Left hindlimb (tissue), 1 donor: ENCODE data around the gene TDRD7.

ENCODE experiments used
- DNase-seq: peaks from one replicate; pipeline ENCODE4 v3.0.0-alpha.2; 2018

TDRD7 gene, protein sequence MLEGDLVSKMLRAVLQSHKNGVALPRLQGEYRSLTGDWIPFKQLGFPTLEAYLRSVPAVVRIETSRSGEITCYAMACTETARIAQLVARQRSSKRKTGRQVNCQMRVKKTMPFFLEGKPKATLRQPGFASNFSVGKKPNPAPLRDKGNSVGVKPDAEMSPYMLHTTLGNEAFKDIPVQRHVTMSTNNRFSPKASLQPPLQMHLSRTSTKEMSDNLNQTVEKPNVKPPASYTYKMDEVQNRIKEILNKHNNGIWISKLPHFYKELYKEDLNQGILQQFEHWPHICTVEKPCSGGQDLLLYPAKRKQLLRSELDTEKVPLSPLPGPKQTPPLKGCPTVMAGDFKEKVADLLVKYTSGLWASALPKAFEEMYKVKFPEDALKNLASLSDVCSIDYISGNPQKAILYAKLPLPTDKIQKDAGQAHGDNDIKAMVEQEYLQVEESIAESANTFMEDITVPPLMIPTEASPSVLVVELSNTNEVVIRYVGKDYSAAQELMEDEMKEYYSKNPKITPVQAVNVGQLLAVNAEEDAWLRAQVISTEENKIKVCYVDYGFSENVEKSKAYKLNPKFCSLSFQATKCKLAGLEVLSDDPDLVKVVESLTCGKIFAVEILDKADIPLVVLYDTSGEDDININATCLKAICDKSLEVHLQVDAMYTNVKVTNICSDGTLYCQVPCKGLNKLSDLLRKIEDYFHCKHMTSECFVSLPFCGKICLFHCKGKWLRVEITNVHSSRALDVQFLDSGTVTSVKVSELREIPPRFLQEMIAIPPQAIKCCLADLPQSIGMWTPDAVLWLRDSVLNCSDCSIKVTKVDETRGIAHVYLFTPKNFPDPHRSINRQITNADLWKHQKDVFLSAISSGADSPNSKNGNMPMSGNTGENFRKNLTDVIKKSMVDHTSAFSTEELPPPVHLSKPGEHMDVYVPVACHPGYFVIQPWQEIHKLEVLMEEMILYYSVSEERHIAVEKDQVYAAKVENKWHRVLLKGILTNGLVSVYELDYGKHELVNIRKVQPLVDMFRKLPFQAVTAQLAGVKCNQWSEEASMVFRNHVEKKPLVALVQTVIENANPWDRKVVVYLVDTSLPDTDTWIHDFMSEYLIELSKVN

DNA sequence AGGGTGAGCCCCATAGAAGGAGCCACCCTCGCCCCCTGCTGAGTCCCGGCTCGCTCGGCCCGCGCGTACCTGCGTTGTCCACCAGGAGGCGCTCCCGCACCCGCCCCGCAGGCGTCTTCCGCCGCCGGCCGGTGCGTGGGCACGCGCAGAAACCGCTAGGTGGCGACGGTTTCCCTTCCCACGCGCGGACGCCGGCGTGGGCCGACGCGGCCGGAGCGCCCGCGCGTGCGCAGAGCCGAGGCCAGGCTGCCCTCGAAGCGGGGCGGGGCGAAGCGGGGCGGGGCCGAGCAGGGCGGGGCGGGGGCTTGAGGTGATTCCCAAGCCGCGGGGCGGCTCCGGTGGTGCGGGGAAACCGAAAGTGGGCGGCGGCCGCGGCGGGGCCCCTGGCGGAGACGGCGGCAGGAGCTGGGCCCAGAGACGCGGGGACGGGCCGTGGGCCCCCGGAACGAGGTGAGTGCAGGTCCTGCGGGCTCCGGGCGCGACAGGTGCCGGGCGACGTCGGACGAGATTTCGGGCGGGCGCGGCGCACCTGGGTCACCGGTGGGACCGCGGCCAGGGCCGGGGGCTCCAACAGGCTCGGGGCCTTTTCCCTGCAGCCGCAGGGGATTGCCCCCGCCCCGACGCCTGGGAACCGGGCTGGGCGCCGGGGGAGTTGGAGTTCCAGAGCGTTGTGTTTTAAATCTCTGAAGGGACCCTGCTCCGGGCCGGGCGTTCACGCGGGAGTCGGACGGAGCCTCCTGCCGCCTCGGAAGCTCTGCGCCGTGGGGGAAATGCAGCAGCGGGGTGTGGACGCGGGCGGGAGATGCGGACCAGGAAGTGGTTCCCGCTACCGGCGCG, at the start of gene TDRD7:
TDRD7 (plus strand) TSS at position 308 of the 837 bp plus-strand sequence. CDS start 16,370 bp downstream, outside the sequence.
- peak; percentile 83 for DNase-seq

DNA sequence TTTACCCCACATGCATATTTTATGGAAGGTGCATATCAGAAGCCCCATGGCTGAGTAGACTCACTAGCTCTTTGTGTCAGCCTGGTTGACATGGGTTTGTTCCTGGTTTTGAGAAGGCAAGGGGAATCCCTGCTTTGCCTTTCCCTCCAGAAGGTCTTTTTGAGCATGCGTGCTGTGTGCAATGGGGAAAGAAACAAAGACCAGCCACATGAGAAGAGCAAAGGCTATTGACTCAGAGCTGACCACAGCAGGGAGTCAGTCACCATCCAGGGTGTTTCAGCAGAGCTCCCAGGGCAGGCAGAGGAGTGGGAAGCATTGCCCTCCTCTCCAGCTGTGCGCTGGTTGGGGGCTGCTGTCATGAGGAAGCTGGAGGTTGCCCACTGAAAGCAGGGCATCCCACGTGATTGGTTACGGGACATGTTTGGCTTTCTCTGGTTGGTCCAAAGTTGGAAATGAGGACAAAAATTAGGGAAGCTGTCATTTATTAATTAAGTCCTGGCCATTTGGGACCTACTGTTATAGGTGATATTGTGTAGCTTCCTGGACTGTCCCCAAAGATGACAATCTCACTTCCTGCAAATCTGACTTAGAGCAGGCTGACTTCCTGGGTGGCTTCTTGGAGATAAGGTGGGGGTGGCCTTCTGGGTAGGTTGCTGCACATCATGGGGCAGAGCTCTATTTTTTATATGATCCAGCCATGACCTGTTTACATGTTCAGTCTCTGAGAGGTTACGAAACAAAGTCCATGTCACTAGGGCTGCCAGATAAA, 48.9 kb upstream of the TDRD7 start:
- DNase-seq, result no peak

DNA sequence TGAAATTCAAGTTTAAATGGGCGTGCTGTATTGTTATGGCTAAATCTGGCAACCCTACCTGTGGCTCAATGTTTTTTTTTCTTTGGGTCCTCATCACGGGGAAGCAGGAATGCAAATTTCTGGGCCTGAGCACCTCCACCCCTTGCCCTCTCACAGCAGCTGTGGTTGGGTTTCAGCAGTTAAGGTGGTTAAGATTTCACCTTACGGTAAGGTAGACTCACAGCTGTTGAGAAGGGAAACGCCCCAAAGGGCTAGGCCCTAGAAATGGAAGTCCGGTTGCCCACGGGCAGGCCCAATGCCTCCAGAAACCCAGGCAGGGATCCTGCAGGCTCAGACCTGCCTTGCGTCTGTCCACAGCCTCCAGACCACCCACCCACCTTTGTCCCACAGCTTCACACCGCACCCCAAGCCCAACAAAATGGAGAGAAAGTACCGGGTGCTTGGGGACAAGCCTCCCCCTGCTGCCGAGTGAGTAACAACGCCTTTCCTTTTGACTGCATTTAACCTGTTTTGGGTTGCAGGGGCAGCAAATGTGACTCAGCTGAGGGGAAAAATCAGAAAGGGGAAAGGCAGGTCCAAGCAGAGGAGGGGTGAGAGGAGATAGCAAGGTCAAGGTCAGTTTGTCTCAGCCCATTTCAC, 48.1 kb upstream of the TDRD7 start:
- DNase-seq, result no peak

DNA sequence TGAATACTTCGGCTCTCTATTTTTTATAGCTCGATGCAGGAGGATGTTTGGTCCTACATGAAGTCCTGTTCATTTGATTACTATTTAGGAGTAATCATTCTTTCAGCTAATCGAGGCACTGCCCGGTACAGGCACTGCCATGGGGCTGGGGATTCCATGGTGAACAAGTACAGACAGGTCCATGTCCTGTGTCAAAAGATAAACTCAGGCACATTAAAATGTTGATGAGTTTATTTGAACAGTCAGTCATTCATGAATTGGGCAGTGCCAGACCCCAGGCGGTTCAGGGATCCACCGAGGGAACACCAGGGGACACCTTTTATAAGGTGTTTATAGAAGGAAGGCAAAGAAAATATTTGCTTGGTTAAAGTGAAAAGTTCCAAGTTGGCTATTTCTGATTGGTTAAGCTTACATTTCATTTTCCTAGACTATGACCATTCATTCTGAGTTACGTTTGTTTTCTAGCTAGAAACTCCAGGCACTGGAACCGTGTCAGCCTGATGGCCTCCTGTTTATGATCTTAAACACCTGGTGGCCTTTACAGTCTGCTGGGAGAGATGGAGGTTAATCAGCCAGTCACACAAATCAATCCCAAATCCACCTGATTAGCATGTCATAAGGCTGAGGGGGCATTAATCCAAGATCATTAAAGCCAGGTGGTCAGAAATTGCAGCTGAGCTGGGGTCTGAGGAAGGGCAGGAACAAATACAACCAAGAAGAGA, 47.0 kb upstream of the TDRD7 start:
- no peak for DNase-seq

DNA sequence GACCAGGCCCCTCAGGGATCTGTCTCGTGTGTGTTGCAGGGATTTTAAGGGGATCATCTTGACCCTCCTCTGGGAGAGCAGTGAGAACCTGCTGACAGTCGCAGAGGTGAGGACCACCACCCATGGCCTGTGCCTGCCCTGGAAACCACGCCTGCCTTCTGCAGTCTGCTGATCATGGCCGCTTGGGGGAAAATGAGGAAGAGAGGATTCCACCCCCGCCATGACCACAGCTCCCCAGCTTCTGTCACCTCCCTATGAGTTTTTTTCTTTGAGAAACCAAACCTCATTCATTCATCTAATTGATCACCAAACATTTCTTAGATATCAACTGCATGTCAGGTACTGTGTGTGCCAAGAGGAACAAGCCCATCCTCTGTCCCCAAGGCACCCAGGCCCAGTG, 46.3 kb upstream of the TDRD7 start:
- DNase-seq, result no peak

DNA sequence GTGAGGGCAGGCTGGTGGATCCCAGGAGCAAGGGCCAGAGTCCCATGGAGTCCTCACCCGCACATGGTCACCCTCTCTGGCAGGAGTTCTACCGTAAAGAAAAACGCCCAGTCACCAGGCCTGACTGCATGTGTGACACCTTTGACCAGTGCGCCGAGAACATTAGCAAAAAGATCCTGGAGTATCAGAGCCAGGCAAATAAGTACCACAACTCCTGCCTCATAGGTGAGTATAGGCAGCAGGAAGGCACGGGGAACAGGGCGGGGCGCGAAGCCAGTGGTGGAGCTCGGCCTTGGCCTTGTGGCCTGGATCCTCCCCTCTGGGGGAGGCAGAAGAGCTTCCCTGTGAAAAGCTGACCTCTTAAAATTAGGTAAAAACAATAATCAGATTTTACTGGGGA, 45.4 kb upstream of the TDRD7 start:
- no peak for DNase-seq

DNA sequence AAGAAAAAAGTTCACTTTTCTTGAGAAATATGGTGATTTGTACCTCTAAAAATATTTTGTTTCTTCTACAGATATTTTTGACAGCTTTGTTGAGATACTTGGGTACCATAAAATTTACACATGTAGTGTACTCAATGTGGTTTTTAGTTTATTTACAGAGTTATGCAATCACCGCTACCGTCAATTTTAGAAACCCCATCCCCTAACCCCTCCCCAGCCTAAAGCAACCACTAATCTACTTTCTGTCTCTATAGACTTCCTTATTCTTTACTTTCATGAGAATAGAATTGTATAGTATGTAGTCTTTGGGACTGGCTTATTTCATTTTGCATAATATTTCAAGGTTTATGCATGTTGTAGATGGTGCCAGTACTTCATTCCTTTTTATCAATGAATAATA, 45.0 kb upstream of the TDRD7 start:
- DNase-seq, result no peak

DNA sequence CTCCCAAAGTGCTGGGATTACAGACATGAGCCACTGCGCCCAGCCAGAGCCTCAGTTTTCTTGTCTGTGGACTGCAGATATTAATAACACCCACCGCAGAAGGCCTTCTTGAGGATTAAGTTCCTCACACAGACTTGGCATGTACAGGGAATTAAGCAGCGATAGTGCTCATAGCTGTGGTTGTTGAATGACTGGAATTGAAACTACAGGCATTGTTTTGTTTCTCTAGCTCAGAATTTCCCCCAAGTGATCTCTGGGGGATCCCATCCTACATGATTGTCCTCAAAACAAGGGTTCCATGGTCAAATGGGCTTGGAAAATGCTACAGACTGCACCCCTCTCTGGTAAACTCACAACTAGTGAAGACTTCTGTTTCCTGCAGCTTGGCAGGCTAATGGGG, 44.2 kb upstream of the TDRD7 start:
- no peak for DNase-seq

DNA sequence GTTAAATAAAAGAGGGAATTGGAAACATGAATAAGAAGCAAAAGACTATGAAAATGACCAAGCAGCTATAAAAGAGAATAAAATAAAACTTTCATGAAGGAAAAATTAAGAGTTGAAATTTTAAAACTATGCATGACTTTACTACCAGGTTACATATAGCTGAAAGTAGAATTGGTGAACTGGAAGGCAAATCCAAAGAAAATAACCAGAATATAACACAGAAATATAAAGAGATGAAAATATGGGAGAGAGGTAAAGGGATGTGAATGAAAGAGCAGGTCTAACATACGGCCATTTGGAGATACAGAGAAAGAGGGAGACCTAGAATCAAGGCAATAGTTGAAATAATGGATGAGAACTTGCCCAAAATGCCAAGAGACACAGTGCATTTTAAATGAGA, 42.9 kb upstream of the TDRD7 start:
- DNase-seq, result no peak

DNA sequence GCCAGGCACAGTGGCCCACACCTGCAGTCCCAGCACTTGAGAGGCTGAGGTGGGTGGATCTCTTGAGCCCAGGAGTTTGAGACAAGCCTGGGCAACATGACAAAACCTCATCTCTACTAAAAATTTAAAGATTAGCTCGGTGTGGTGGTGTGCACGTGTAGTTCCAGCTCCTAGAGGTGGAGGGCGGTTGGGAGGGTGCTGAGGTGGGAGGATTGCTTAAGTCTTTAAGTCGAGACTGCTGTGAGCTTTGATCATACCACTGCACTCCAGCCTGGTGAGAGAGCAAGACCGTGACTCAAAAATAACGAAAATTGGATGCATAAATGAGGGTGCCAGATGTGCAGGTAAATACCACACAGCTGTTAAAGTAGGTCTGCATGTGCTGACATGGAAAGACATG, 39.3 kb upstream of the TDRD7 start:
- DNase-seq, result no peak

DNA sequence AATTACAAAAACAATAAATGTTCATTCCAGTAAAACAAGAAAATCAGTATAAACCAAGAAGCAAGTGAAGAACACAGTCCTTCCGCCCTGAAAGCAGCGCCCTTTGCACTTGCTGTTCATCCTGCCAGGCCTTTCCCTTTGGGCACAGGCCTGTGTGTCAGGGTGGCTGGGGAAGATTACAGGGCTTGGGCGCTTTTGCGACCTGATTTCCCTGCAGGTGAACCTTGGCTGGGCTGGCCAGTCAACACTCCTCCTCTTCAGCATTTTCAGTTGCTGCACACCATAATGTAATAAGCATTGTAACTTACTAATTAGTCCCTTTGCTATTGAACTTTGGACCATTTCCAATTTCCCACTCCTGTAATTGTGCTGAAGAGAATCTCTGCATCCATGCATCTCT, 38.6 kb upstream of the TDRD7 start:
- DNase-seq, result no peak

DNA sequence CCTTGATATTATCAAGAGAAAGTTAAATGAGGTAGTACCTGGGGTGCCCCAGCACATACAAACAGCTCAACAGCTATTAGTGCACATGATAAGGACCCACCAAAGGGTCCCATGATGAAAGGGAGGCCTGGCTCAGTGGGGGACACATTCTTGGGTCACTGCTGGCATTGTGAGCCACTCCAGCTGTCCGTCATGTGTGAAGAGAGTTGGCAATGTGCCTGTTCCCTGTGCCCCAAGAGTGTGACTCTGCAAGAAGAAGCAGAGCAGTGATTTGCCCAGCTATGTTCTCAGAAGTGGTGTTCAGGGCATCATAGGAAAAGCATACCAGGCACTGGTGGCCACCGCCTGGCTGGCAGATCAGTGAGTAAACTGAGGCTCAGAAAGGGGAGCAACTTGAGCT, 37.1 kb upstream of the TDRD7 start:
- DNase-seq, result no peak

DNA sequence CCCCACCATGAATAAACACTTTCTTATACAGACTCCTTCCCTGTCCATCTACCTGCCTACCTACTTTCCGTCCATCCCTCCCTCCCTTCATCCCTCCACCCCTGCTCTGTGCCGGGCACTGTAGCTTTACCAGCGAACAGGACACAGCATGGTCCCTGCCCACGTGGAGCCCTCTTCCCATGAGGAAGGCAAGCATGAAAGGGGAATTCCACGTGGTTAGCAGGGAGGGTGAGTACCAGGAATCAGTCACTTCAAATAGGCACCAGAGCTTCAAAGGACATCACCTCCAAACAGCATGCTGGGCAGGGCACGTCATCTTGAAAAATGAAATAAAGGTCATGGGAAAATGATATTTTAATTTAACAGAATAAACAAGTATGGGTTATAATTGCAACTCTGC, 35.0 kb upstream of the TDRD7 start:
- no peak for DNase-seq

DNA sequence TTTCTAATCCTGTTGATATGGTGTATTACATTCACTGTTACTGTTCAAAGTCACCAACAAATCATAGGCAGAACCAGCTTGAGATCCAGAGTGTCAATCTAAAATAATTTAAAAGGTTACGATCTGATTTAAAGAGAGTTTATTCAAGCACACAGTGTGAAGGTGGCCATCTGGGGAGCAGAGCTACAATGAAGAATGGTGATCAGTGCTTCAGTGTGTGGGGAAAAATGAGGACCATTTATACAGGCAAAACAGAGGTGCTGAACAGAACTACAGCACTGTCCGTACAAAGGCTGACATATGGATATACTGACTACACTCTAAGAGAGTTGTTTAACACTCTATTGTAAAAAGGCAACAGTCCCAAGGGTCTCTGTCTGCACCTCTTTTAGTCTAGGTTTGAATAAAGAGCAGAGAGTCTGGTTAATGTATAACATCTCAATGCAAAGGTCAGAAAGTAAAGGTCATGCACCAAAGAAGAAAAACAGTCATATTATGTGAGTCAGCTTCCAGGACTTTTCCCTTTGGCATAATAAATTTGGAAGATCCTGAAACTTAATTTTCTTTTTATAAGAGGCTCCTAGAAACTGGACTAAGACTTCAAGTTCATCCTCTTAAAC, 29.7 kb upstream of the TDRD7 start:
- DNase-seq, result no peak

DNA sequence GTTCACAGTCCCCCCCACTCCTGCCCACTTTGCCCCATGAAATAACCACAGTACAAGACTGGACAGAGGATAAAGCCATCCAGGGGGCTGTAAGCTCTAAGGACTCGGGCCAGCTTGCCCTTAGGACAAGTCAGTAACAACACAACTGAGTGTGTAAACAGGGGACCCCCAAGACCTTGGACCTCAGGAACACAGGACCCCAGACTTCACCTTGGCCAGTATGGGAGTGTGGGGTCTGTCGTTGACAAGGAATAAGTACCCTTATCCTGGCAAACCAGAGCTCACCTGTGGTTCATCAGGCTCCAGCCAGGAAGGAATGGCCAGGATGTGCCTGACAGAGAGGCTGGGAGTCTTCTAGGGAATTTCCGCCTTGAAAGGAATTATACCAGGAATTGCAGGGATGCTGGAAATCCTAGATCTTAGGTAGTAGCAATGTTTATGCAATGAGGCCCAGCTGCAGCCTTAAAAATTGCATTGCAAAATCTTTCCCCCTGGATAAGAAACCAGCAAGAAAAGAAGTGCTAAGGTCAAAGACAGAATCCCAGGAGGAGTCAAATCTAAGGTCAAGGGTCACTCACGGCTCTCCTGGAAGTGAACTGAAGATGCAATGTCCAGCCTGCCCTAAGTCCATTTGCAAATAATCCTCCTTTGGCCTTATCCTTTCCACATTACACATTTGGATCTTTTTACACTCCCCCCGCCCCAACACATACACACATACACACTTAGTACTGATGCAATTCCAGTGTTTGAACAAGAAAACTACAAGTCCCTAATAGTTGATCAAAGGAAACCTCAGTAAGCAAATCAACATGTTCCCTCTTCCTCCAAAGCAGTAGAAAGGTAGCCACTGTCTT, 27.3 kb upstream of the TDRD7 start:
- no peak for DNase-seq

DNA sequence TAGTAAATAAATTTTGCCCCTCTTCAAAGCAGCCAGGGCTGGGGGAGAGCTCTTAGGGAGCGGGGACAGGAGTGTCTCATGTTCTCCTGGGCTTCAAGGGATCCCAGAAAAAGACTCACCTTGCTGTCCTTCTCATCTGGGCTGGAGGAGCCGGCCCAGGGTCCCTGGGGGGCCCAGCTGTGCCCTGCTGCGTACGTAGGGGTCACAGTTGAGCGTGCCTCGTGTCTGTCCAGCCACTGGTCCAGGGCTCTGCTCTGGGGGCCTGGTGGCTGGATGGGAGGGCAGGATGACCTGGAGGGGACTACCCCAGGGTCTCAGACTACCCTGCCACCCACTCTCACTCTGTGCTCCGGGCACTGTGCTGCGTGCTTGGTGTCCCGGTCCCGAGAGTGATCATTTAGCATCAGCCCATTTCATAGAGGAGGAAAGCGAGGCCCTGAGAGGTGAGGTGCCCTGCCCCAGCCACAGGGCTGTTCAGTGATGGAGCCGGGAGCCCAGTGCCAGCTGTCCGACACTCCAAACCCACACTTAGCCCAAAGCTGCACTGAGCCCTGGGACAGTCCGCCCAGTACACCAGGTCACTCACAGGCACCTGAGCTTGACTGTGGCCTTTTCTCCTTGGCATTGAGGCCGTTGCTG, 26.2 kb upstream of the TDRD7 start:
- no peak for DNase-seq

DNA sequence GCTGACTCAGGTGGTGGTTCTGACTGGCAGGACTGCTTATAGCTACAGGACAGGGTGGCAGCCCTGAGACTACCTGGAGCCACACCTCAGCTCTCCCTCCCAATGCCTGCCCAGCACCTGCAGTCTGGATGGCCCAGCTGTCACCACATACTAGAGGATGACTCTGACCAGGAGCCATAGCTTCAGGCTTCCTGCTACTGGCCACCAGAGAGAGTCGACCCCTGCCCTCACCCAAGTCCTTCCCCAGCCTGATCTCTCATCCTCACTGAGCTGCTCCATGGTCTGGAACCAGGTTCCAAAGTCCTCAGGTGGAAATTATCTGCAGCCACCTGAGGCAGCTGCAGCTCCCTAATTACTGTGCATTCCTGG, 25.6 kb upstream of the TDRD7 start:
- DNase-seq, result no peak

DNA sequence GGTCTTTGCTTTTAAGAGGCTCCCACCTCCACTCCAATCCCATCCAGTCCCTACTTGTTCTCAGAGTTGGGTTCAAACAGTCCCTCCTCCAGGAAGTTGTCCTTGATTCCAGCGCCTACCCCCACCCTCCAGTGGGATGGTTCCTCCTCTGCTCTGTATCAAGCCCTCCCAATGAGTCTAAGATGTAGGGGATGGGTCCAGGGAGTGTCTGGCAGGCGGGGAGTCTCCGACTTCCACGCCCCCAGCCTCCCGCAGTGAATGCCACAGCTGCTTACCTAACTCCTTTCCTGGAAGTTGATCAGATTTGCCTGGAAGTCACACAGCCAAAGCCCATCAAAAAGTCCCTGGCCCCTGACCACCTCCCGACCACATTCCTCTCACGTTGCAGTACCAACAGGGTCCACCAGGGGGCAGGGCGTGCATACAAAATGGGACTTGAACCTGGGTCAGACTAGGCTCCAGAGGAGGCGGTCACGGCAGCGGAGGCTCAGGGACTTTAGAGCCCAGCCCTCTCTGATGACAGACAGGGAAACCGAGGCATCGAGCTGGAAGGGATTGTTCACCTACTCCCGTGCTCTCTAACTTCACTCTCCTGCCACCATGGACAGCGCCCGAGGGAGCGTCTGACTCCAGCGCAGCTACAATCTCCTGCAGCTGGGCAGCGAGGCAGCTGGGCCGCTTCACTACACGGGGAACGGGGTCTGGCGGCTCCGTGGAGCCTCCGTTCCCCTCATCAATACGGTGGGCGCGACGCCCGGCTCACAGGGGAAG, 25.0 kb upstream of the TDRD7 start:
- peak; percentile 79 for DNase-seq
